ENCODE data around the gene CD200.

The CD200 gene

GRCh38 chr3:112307557-112307956 is 25.4 kb upstream of the CD200 start:
- no peak for TF ChIP-seq CTCF (IDR thresholded peaks at IDR 0.05)
- Mint-ChIP-seq H3K27me3 (ENCODE audit: low read depth, poor library complexity) (no peaks in the 10 kb centered on the region), H3K9me3 (no peaks in the 10 kb centered on the region), H3K27ac (no peak overlapping the region), H3K4me1 (peaks cover 8% of the 10 kb centered on the region), H3K36me3 (ENCODE audit: low read depth) (no peaks in the 10 kb centered on the region), H3K4me3 (no peak overlapping the region)
- no peak for DNase-seq

GRCh38 chr3:112308151-112308911 is 24.6 kb upstream of the CD200 start:
- no peak for TF ChIP-seq CTCF (IDR thresholded peaks at IDR 0.05)
- peaks cover 8% of the 10 kb centered on the region for H3K4me1 Mint-ChIP-seq
- H3K36me3 Mint-ChIP-seq (ENCODE audit: low read depth), result no peaks in the 10 kb centered on the region
- no peaks in the 10 kb centered on the region for H3K27me3 Mint-ChIP-seq (ENCODE audit: low read depth, poor library complexity)
- peak; percentile 21 for DNase-seq
- no peaks in the 10 kb centered on the region for H3K9me3 Mint-ChIP-seq
- H3K4me3 Mint-ChIP-seq, result no peak overlapping the region
- H3K27ac Mint-ChIP-seq, result peak overlapping the region; percentile 44

- Mint-ChIP-seq H3K27me3 (ENCODE audit: low read depth, poor library complexity) (no peaks in the 10 kb centered on the region), H3K36me3 (ENCODE audit: low read depth) (peaks cover 27% of the 10 kb centered on the region), H3K4me1 (peaks cover 9% of the 10 kb centered on the region), H3K27ac (no peak overlapping the region), H3K9me3 (peaks cover 44% of the 10 kb centered on the region), H3K4me3 (no peak overlapping the region)
- no peak for DNase-seq
- TF ChIP-seq CTCF (IDR thresholded peaks at IDR 0.05), result no peak
Measured at GRCh38 chr3:112314649-112315048, 18.3 kb upstream of the CD200 start.

- no peaks in the 10 kb centered on the region for H3K27me3 Mint-ChIP-seq (ENCODE audit: low read depth, poor library complexity)
- DNase-seq, result no peak
- no peak overlapping the region for H3K4me3 Mint-ChIP-seq
- H3K9me3 Mint-ChIP-seq, result peaks cover 44% of the 10 kb centered on the region
- peaks cover 18% of the 10 kb centered on the region for H3K4me1 Mint-ChIP-seq
- H3K36me3 Mint-ChIP-seq (ENCODE audit: low read depth), result peaks cover 27% of the 10 kb centered on the region
- no peak overlapping the region for H3K27ac Mint-ChIP-seq
- TF ChIP-seq CTCF (IDR thresholded peaks at IDR 0.05), result no peak
Measured at GRCh38 chr3:112315791-112316190, 17.2 kb upstream of the CD200 start.

- no peak overlapping the region for H3K4me3 Mint-ChIP-seq
- peaks cover 33% of the 10 kb centered on the region for H3K4me1 Mint-ChIP-seq
- H3K9me3 Mint-ChIP-seq, result peaks cover 34% of the 10 kb centered on the region
- DNase-seq, result no peak
- no peak for TF ChIP-seq CTCF (IDR thresholded peaks at IDR 0.05)
- H3K27ac Mint-ChIP-seq, result peak overlapping the region; percentile 65
- peaks cover 17% of the 10 kb centered on the region for H3K36me3 Mint-ChIP-seq (ENCODE audit: low read depth)
- H3K27me3 Mint-ChIP-seq (ENCODE audit: low read depth, poor library complexity), result no peaks in the 10 kb centered on the region
Measured at GRCh38 chr3:112319516-112320276, 13.3 kb upstream of the CD200 start.
